ENCODE measurements around the gene CCL4. TPM values are rescaled to one million over a fixed set of nuclear protein-coding genes. Genes with fewer than 3 reads are reported as not detected.
"Not testable (repeated sequence)": the region's sequence is repeated elsewhere in the genome, so short reads cannot be mapped to it uniquely, and the experiment has no call there.

The CCL4 gene
- total RNA-seq, 4 donors from 2014 or later = 4.2 to 10.8 TPM; not detected in 2

- H3K4me3 ChIP-seq = no peak overlapping the region
- no peaks in the 10 kb centered on the region for H3K36me3 ChIP-seq
- 67 to 68% methylated on average over 1 of the region's 1 CpG for WGBS, 2 donors (ENCODE audit: low coverage in 1 of 2)
- H3K9me3 ChIP-seq = no peaks in the 10 kb centered on the region
- intact Hi-C loops (cut with DNase I; ENCODE audit: low total_unique reads) = no loop called here
- in situ Hi-C loops (cut with MboI; ENCODE audit: low pct_ligation_motif_present in 1 of 4, low pct_unique_long_range_greater_than_20kb in 1 of 4, low sequenced_read_pairs in 3 of 4) = no loop called here
- H3K27me3 ChIP-seq = no peaks in the 10 kb centered on the region
- DNase-seq = no peak
- TF ChIP-seq POLR2A (IDR thresholded peaks at IDR 0.05) (no peak), POLR2AphosphoS5 (IDR thresholded peaks at IDR 0.05) (no peak), CTCF (IDR thresholded peaks at IDR 0.05) (no peak), EP300 (IDR thresholded peaks at IDR 0.05; ENCODE audit: low read depth) (no peak)
- no peak overlapping the region for H3K27ac ChIP-seq
- peaks cover 0 to 3% (median 0%) of the 10 kb centered on the region in 4 donors for H3K4me1 ChIP-seq
Observed at GRCh38 chr17:36074365-36074764, 29.3 kb upstream of the CCL4 start.

GRCh38 chr17:36081681-36082471 lies 21.8 kb upstream of the CCL4 start:
- H3K9me3 ChIP-seq; H3K4me3 ChIP-seq; in situ Hi-C loops (cut with MboI; ENCODE audit: low pct_ligation_motif_present in 1 of 4, low pct_unique_long_range_greater_than_20kb in 1 of 4, low sequenced_read_pairs in 3 of 4); H3K27me3 ChIP-seq; H3K4me1 ChIP-seq; DNase-seq; intact Hi-C loops (cut with DNase I; ENCODE audit: low total_unique reads); H3K36me3 ChIP-seq: not testable (repeated sequence)
- peak overlapping the region in 3 of 4 donors; percentile 10 to 45 (median 25) for H3K27ac ChIP-seq
- 67 to 73% methylated on average over 2 to 5 of the region's 5 CpGs for WGBS, 2 donors (ENCODE audit: low coverage in 1 of 2)

- peak overlapping the region in 3 of 4 donors; percentile 10 to 45 (median 25) for H3K27ac ChIP-seq
- H3K4me1 ChIP-seq; in situ Hi-C loops (cut with MboI; ENCODE audit: low pct_ligation_motif_present in 1 of 4, low pct_unique_long_range_greater_than_20kb in 1 of 4, low sequenced_read_pairs in 3 of 4); H3K4me3 ChIP-seq; H3K9me3 ChIP-seq; H3K27me3 ChIP-seq; intact Hi-C loops (cut with DNase I; ENCODE audit: low total_unique reads); H3K36me3 ChIP-seq: not testable (repeated sequence)
- DNase-seq = peak; percentile 49
- WGBS, 2 donors (ENCODE audit: low coverage in 1 of 2) = 46% methylated on average over 8 of the region's 8 CpGs; no CpG with 5 or more reads in 1 of the 2 donors
- TF ChIP-seq POLR2AphosphoS5 (IDR thresholded peaks at IDR 0.05) = peak in 1 of 3 donors; percentile 26
- peak; percentile 19 for TF ChIP-seq POLR2A (IDR thresholded peaks at IDR 0.05)
Observed at GRCh38 chr17:36082482-36083120, 21.0 kb upstream of the CCL4 start.

GRCh38 chr17:36083691-36084090 lies 19.9 kb upstream of the CCL4 start:
- H3K4me3 ChIP-seq; intact Hi-C loops (cut with DNase I; ENCODE audit: low total_unique reads); DNase-seq; H3K36me3 ChIP-seq; H3K4me1 ChIP-seq; H3K27ac ChIP-seq; in situ Hi-C loops (cut with MboI; ENCODE audit: low pct_ligation_motif_present in 1 of 4, low pct_unique_long_range_greater_than_20kb in 1 of 4, low sequenced_read_pairs in 3 of 4); H3K9me3 ChIP-seq; H3K27me3 ChIP-seq: not testable (repeated sequence)
- whole genome bisulfite sequencing, 2 donors (ENCODE audit: low coverage in 1 of 2) = 93 to 100% methylated on average over 1 to 2 of the region's 2 CpGs

GRCh38 chr17:36085765-36086164 lies 17.9 kb upstream of the CCL4 start:
- in situ Hi-C loops (cut with MboI; ENCODE audit: low pct_ligation_motif_present in 1 of 4, low pct_unique_long_range_greater_than_20kb in 1 of 4, low sequenced_read_pairs in 3 of 4) = no loop called here
- no peak overlapping the region for H3K4me3 ChIP-seq
- intact Hi-C loops (cut with DNase I; ENCODE audit: low total_unique reads) = no loop called here
- H3K36me3 ChIP-seq = no peaks in the 10 kb centered on the region
- WGBS, 2 donors (ENCODE audit: low coverage in 1 of 2) = 43 to 52% methylated on average over 1 of the region's 1 CpG
- TF ChIP-seq POLR2A (IDR thresholded peaks at IDR 0.05) (no peak), CTCF (IDR thresholded peaks at IDR 0.05) (no peak), POLR2AphosphoS5 (IDR thresholded peaks at IDR 0.05) (no peak), EP300 (IDR thresholded peaks at IDR 0.05; ENCODE audit: low read depth) (no peak)
- H3K4me1 ChIP-seq = no peaks in the 10 kb centered on the region
- H3K27ac ChIP-seq = no peak overlapping the region
- H3K9me3 ChIP-seq = no peaks in the 10 kb centered on the region
- no peak for DNase-seq
- H3K27me3 ChIP-seq = no peaks in the 10 kb centered on the region
